Measurements from ENCODE around the gene FERMT3. TPM values are rescaled to one million over a fixed set of nuclear protein-coding genes. Genes with fewer than 3 reads are reported as not detected.

The FERMT3 gene
- total and polyA plus RNA-seq, 2 donors (not counting 3 experiments of a cell fraction or from before 2014, with no cell fraction given), result 64.4 to 100 TPM

GRCh38 chr11:64216879-64217278, 10.4 kb downstream of the FERMT3 start:
- H3K79me2 ChIP-seq (ENCODE audit: control insufficient read depth, insufficient read depth, low read length), result no peaks in the 10 kb centered on the region
- H3K4me2 ChIP-seq (ENCODE audit: insufficient read depth, low read length), result no peak overlapping the region
- no peak for FAIRE-seq
- intact Hi-C loops (cut with micrococcal nuclease), result no loop called here
- H3K27ac ChIP-seq (ENCODE audit: insufficient read depth, low read depth, low read length), result no peak overlapping the region
- no peaks in the 10 kb centered on the region for H3K9me1 ChIP-seq (replicated peaks; ENCODE audit: control insufficient read depth, extremely low read depth, insufficient read depth, low read length)
- POLR2A ChIA-PET, result no interaction called here
- H4K20me1 ChIP-seq (replicated peaks; ENCODE audit: control insufficient read depth, extremely low read depth, insufficient read depth, low read length), result no peaks in the 10 kb centered on the region
- H3K9me3 ChIP-seq (replicated peaks; ENCODE audit: control insufficient read depth, insufficient read depth, low read length), result no peaks in the 10 kb centered on the region
- peaks cover 0 to 3% of the 10 kb centered on the region in 2 experiments for H3K36me3 ChIP-seq (ENCODE audit: control insufficient read depth in 2 of 2, extremely low read depth in 1 of 2, insufficient read depth in 2 of 2, low read length in 2 of 2)
- CTCF ChIA-PET, result interaction anchor here (0.5 to 4.6 kb wide), 4 partner anchors 11 to 84 kb away, joined by 3 to 40 read pairs (median 3); partner anchors contain the start of gene FERMT3
- no peak overlapping the region for H3K9ac ChIP-seq (replicated peaks; ENCODE audit: extremely low read depth, insufficient read depth, low read length)
- no peaks in the 10 kb centered on the region for H3K4me1 ChIP-seq (ENCODE audit: control insufficient read depth, extremely low read depth, insufficient read depth, low read length)
- no peak overlapping the region for H2AFZ ChIP-seq (ENCODE audit: low read depth, low read length)
- DNase-seq (ENCODE audit: low read depth, low spot score), result no peak
- dilution Hi-C loops (cut with MboI; ENCODE audit: extremely low pct_ligation_motif_present, low sequenced_read_pairs), result no loop called here
- H3K4me3 ChIP-seq (replicated peaks in 1 of 3; ENCODE audit: insufficient read depth in 1 of 3, low read depth in 1 of 3, low read length in 3 of 3), result no peak overlapping the region
- H3K27me3 ChIP-seq (ENCODE audit: control insufficient read depth in 2 of 2, insufficient read depth in 2 of 2, low read length in 2 of 2), result no peaks in the 10 kb centered on the region
- BruUV-seq (replicated peaks), result no TSS peak
- no peak for TF ChIP-seq EZH2 (IDR thresholded peaks at IDR 0.05; ENCODE audit: borderline replicate concordance, low read depth, low read length, severe bottlenecking)
- no peak for TF ChIP-seq GATA2 (IDR thresholded peaks at IDR 0.05; ENCODE audit: insufficient read depth, insufficient read length, low read depth, low read length)
- no peak for TF ChIP-seq FOS (IDR thresholded peaks at IDR 0.05; ENCODE audit: borderline replicate concordance, insufficient read depth, low read length)
- no peak for TF ChIP-seq POLR2AphosphoS5 (IDR thresholded peaks at IDR 0.05; ENCODE audit: insufficient read depth, low read depth, low read length)
- no peak for TF ChIP-seq MYC (IDR thresholded peaks at IDR 0.05; ENCODE audit: low read depth, low read length)
- TF ChIP-seq, protein P1, sequence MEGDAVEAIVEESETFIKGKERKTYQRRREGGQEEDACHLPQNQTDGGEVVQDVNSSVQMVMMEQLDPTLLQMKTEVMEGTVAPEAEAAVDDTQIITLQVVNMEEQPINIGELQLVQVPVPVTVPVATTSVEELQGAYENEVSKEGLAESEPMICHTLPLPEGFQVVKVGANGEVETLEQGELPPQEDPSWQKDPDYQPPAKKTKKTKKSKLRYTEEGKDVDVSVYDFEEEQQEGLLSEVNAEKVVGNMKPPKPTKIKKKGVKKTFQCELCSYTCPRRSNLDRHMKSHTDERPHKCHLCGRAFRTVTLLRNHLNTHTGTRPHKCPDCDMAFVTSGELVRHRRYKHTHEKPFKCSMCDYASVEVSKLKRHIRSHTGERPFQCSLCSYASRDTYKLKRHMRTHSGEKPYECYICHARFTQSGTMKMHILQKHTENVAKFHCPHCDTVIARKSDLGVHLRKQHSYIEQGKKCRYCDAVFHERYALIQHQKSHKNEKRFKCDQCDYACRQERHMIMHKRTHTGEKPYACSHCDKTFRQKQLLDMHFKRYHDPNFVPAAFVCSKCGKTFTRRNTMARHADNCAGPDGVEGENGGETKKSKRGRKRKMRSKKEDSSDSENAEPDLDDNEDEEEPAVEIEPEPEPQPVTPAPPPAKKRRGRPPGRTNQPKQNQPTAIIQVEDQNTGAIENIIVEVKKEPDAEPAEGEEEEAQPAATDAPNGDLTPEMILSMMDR (IDR thresholded peaks at IDR 0.05; ENCODE audit: extremely low read depth in 1 of 2, insufficient read depth in 1 of 2, low read depth in 1 of 2, low read length in 2 of 2), result no peak
- no peak for TF ChIP-seq MAX (IDR thresholded peaks at IDR 0.05; ENCODE audit: insufficient read depth, insufficient read length)
- TF ChIP-seq JUN (IDR thresholded peaks at IDR 0.05; ENCODE audit: borderline replicate concordance, insufficient read depth, insufficient read length, low read depth), result no peak
- TF ChIP-seq POLR2A (IDR thresholded peaks at IDR 0.05; ENCODE audit: low read depth, low read length), result no peak

Data from endothelial cell of umbilical vein (primary cell).